ENCODE data around the gene PEX7.
"Not testable (repeated sequence)": the region's sequence is repeated elsewhere in the genome, so short reads cannot be mapped to it uniquely, and the experiment has no call there.

PEX7 gene

GRCh38 chr6:136795996-136796395 is 26.4 kb upstream of the PEX7 start:
- no peak for TF ChIP-seq CTCF (IDR thresholded peaks at IDR 0.05; ENCODE audit: control insufficient read depth, extremely low read depth, insufficient read depth)
- no peak for DNase-seq (ENCODE audit: low read depth)
- no peak overlapping the region for H3K4me3 ChIP-seq (ENCODE audit: low read depth, low read length)

DNA sequence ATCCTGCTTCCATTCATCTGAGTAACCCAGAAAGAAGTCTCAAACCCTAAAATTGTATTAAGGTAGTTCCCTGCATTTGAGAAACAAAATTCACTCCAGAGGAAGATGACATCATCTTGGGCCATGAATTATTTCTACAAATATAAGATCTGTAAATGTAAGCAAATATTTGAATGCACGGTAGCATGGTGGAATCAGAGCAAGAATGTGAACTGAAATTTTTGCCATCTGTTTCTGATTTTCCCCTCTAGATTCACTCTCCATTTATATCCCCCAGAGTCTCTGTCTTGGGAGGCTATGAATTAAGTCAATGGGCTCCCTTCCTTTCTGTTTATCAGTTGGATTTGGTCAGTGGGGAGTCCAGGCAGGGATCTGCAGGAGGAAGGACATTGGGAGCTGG is 24.3 kb upstream of the PEX7 start:
- TF ChIP-seq CTCF (IDR thresholded peaks at IDR 0.05; ENCODE audit: control insufficient read depth, extremely low read depth, insufficient read depth): no peak
- no peak overlapping the region for H3K4me3 ChIP-seq (ENCODE audit: low read depth, low read length)
- DNase-seq (ENCODE audit: low read depth): no peak

DNA sequence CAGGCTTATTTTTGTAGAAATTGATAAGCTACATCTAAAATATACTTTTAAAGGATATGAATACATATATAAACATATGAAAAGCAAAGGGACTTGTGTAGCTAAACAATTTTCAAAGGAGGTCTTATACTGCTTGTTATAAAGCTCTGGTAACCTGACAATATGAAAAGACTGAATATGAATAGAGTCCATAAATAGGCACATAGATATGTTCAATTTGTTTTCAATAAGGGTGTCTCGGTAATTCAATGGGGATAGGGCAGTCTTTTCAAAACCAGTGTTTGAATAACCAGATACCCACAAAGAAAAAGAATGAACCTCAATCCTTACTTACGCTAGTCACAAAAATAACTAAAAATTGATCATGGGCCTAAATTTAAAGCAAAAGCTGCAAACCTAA is 20.8 kb upstream of the PEX7 start:
- no peak overlapping the region for H3K4me3 ChIP-seq (ENCODE audit: low read depth, low read length)
- no peak for TF ChIP-seq CTCF (IDR thresholded peaks at IDR 0.05; ENCODE audit: control insufficient read depth, extremely low read depth, insufficient read depth)
- DNase-seq (ENCODE audit: low read depth): no peak

- no peak for DNase-seq (ENCODE audit: low read depth)
- H3K4me3 ChIP-seq (ENCODE audit: low read depth, low read length): no peak overlapping the region
- TF ChIP-seq CTCF (IDR thresholded peaks at IDR 0.05; ENCODE audit: control insufficient read depth, extremely low read depth, insufficient read depth): no peak
Measured at GRCh38 chr6:136803608-136804007, 18.8 kb upstream of the PEX7 start.

DNA sequence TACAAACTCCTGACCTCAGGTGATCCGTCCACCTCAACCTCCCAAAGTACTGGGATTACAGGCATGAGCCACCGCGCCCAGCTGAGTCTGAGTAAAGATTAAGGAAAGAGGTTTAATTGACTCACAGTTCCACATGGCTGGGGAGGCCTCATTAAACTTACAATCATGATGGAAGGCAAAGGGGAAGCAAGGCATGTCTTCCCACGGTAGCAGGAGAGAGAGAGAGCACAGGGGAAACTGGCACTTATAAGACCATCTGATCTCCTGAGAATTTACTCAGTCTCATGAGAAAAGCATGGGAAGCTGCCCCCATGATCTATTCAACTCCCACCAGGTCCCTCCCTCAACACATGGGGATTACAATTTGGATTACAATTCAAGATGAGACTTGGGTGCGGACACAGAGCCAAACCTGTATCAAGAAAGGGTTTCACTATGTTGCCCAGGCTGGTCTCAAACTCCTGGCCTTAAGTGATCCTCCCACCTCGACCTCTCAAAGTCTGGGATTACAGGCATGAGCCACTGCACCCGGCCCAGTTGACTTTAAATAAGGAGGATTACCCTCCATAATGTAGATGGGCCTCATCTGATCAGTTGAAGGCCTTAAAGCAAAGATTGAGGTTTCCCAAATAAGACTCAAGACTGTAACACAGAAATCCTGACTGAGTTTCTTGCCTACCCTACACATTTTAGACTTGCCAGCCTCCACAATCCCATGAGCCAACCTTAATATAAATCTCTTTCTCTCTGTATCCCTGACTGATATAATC is 13.1 kb upstream of the PEX7 start:
- H3K4me3 ChIP-seq (ENCODE audit: low read depth, low read length): no peak overlapping the region
- DNase-seq (ENCODE audit: low read depth): no peak
- TF ChIP-seq CTCF (IDR thresholded peaks at IDR 0.05; ENCODE audit: control insufficient read depth, extremely low read depth, insufficient read depth): no peak

- no peak overlapping the region for H3K4me3 ChIP-seq (ENCODE audit: low read depth, low read length)
- no peak for DNase-seq (ENCODE audit: low read depth)
- no peak for TF ChIP-seq CTCF (IDR thresholded peaks at IDR 0.05; ENCODE audit: control insufficient read depth, extremely low read depth, insufficient read depth)
Measured at GRCh38 chr6:136811272-136811671, 11.1 kb upstream of the PEX7 start.

DNA sequence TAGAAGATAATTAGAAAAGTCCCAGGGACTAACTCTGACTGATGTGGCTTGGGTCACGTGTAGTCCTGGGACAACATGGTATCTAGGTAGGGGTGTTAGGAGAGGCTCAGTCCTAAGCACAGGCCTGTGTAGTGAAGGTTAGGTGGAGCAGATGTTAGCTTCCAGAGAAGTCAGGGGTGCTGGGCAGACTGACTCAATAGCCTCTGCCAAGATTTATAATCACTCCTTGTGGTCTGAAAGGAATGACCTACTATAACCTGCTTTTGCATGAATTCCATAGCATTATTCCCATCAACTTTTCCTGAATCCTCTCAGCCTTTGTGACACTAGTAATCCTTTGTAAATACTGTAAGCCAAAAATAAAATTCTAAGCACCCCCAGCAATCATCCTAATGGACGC is 10.2 kb upstream of the PEX7 start:
- TF ChIP-seq CTCF (IDR thresholded peaks at IDR 0.05; ENCODE audit: control insufficient read depth, extremely low read depth, insufficient read depth): no peak
- DNase-seq (ENCODE audit: low read depth): no peak
- no peak overlapping the region for H3K4me3 ChIP-seq (ENCODE audit: low read depth, low read length)

- DNase-seq (ENCODE audit: low read depth); H3K4me3 ChIP-seq (ENCODE audit: low read depth, low read length): not testable (repeated sequence)
Measured at GRCh38 chr6:136815608-136816007, 6.8 kb upstream of the PEX7 start.
